ENCODE results near the gene TTBK2. TPM values are rescaled to one million over a fixed set of nuclear protein-coding genes. Genes with fewer than 3 reads are reported as not detected.

The TTBK2 gene
- total RNA-seq, 1 donor from 2014 or later = 32.4 TPM

- H3K79me2 ChIP-seq (ENCODE audit: low read depth) = no peaks in the 10 kb centered on the region
- Mint-ChIP-seq H3K36me3 (peaks cover 19% of the 10 kb centered on the region), H3K27ac (no peak overlapping the region), H3K4me1 (no peaks in the 10 kb centered on the region), H3K9me3 (peaks cover 5% of the 10 kb centered on the region), H3K27me3 (ENCODE audit: insufficient read depth, low read depth) (no peaks in the 10 kb centered on the region), H3K4me3 (no peak overlapping the region)
- H3K27ac ChIP-seq = no peak overlapping the region
- no peaks in the 10 kb centered on the region for H3K9me3 ChIP-seq (ENCODE audit: low read depth)
- H3K4me2 ChIP-seq = no peak overlapping the region
- DNase-seq (ENCODE audit: low spot score) = no peak
- no peak overlapping the region for H3K4me3 ChIP-seq
- no peaks in the 10 kb centered on the region for H3K27me3 ChIP-seq
- H3K36me3 ChIP-seq = no peaks in the 10 kb centered on the region
- TF ChIP-seq EZH2 (IDR thresholded peaks at IDR 0.05) (no peak), CTCF (IDR thresholded peaks at IDR 0.05) (no peak), EZH2phosphoT487 (IDR thresholded peaks at IDR 0.05) (no peak)
- H4K20me1 ChIP-seq (ENCODE audit: low read depth) = no peaks in the 10 kb centered on the region
- H2AFZ ChIP-seq (replicated peaks) = no peak overlapping the region
- H3K4me1 ChIP-seq = peaks cover 9% of the 10 kb centered on the region
- no peaks in the 10 kb centered on the region for H3F3A ChIP-seq (ENCODE audit: low read depth)
- no peak overlapping the region for H3K9ac ChIP-seq
Observed at GRCh38 chr15:42845581-42845980, 75.0 kb downstream of the TTBK2 start.

- H3K27me3 Mint-ChIP-seq (ENCODE audit: insufficient read depth, low read depth) = no peaks in the 10 kb centered on the region
- peaks cover 5% of the 10 kb centered on the region for H3K9me3 Mint-ChIP-seq
- no peak overlapping the region for H3K27ac ChIP-seq
- no peaks in the 10 kb centered on the region for H3K79me2 ChIP-seq (ENCODE audit: low read depth)
- H3K36me3 Mint-ChIP-seq = peaks cover 25% of the 10 kb centered on the region
- no peaks in the 10 kb centered on the region for H3K9me3 ChIP-seq (ENCODE audit: low read depth)
- no peaks in the 10 kb centered on the region for H4K20me1 ChIP-seq (ENCODE audit: low read depth)
- DNase-seq (ENCODE audit: low spot score) = no peak
- H3K4me3 Mint-ChIP-seq = no peak overlapping the region
- H3K4me2 ChIP-seq = no peak overlapping the region
- H3F3A ChIP-seq (ENCODE audit: low read depth) = no peaks in the 10 kb centered on the region
- no peaks in the 10 kb centered on the region for H3K4me1 Mint-ChIP-seq
- H3K36me3 ChIP-seq = no peaks in the 10 kb centered on the region
- no peak overlapping the region for H3K9ac ChIP-seq
- TF ChIP-seq EZH2phosphoT487 (IDR thresholded peaks at IDR 0.05) (no peak), EZH2 (IDR thresholded peaks at IDR 0.05) (no peak), CTCF (IDR thresholded peaks at IDR 0.05) (no peak)
- peaks cover 9% of the 10 kb centered on the region for H3K4me1 ChIP-seq
- H3K27ac Mint-ChIP-seq = no peak overlapping the region
- no peak overlapping the region for H2AFZ ChIP-seq (replicated peaks)
- H3K4me3 ChIP-seq = no peak overlapping the region
- no peaks in the 10 kb centered on the region for H3K27me3 ChIP-seq
Observed at GRCh38 chr15:42843699-42844098, 76.9 kb downstream of the TTBK2 start.

GRCh38 chr15:42836251-42836650, 84.3 kb downstream of the TTBK2 start:
- Mint-ChIP-seq H3K9me3 (peaks cover 5% of the 10 kb centered on the region), H3K36me3 (peaks cover 23% of the 10 kb centered on the region), H3K4me3 (no peak overlapping the region), H3K4me1 (no peaks in the 10 kb centered on the region), H3K27me3 (ENCODE audit: insufficient read depth, low read depth) (peaks cover 4% of the 10 kb centered on the region), H3K27ac (no peak overlapping the region)
- H3K9me3 ChIP-seq (ENCODE audit: low read depth) = no peaks in the 10 kb centered on the region
- H3K79me2 ChIP-seq (ENCODE audit: low read depth) = no peaks in the 10 kb centered on the region
- no peak overlapping the region for H3K4me2 ChIP-seq
- no peak overlapping the region for H3K4me3 ChIP-seq
- no peak overlapping the region for H3K9ac ChIP-seq
- H4K20me1 ChIP-seq (ENCODE audit: low read depth) = no peaks in the 10 kb centered on the region
- no peak for DNase-seq (ENCODE audit: low spot score)
- no peak overlapping the region for H3K27ac ChIP-seq
- TF ChIP-seq EZH2 (IDR thresholded peaks at IDR 0.05) (no peak), EZH2phosphoT487 (IDR thresholded peaks at IDR 0.05) (no peak), CTCF (IDR thresholded peaks at IDR 0.05) (no peak)
- H3F3A ChIP-seq (ENCODE audit: low read depth) = peaks cover 3% of the 10 kb centered on the region
- H3K36me3 ChIP-seq = no peaks in the 10 kb centered on the region
- H3K27me3 ChIP-seq = no peaks in the 10 kb centered on the region
- no peak overlapping the region for H2AFZ ChIP-seq (replicated peaks)
- no peaks in the 10 kb centered on the region for H3K4me1 ChIP-seq

All from neural progenitor cell (in vitro differentiated cells).